K562 (cell line): ENCODE measurements around the gene SH3BP5L. TPM values are rescaled to one million over a fixed set of nuclear protein-coding genes. Genes with fewer than 3 reads are reported as not detected.

ENCODE experiments used
- HNRNPLL ChIP-seq: fragments of 200-400 bp; formaldehyde crosslinking; IDR thresholded peaks from 2 replicates; pipeline ENCODE4 v1.6.1; 2017; ENCODE audit warnings: low read length, low read depth, mild to moderate bottlenecking; ENCODE audit not compliant: poor library complexity, severe bottlenecking
- JUND ChIP-seq, 2 experiments: IDR thresholded peaks; 2 replicates in 1 of 2; 3 replicates in 1 of 2; pipeline ENCODE4 v1.6.1; 2011; ENCODE audit warnings: borderline replicate concordance in 2 of 2, low read depth in 2 of 2, low read length in 2 of 2, improper control_type of control experiment in 1 of 2, missing biosample characterization in 1 of 2, missing genetic modification characterization in 1 of 2, missing genetic modification reagents in 1 of 2
- NFXL1 ChIP-seq: fragments of 450-650 bp; formaldehyde crosslinking; IDR thresholded peaks from 2 replicates; pipeline ENCODE4 v1.4.0; 2021; ENCODE audit warnings: mild to moderate bottlenecking
- RBM34 ChIP-seq: fragments of 200-400 bp; formaldehyde crosslinking; IDR thresholded peaks from 2 replicates; pipeline ENCODE4 v1.6.1; 2018; ENCODE audit warnings: low read length, borderline replicate concordance; ENCODE audit not compliant: insufficient read depth
- ZBTB1 ChIP-seq: sonication (generic); formaldehyde crosslinking; IDR thresholded peaks from 2 replicates; pipeline ENCODE4 v1.8.1; 2023; ENCODE audit warnings: missing genetic modification reagents, low read depth, mild to moderate bottlenecking, borderline replicate concordance
- ZEB2 ChIP-seq: fragments of 450-650 bp; IDR thresholded peaks from 2 replicates; pipeline ENCODE4 v1.6.1; 2016
- ZNF224 ChIP-seq: sonication (generic); formaldehyde crosslinking; IDR thresholded peaks from 2 replicates; pipeline ENCODE4 v1.8.0; 2022; ENCODE audit warnings: mild to moderate bottlenecking, missing genetic modification reagents
- polyA plus RNA-seq, 8 experiments: library from polyadenylated mRNA; depleted of rRNA in 4 of 8; stranded (reverse) in 5 of 8; unstranded in 3 of 8; fragments of >200 nt; fragmentation: Nextera tagmentation in 2 of 8; fragmentation: Illumina TruSeq in 1 of 8; extraction: Ambion mirVana in 2 of 8; extraction: Trizol in 1 of 8; gene quantifications; 2 replicates each; pipeline versions ENCODE4 v1.2.1 to v1.2.3, GENCODE V29; 2011 to 2014; ENCODE audit warnings: inconsistent platforms in 1 of 8, missing spikeins in 1 of 8
- total RNA-seq, 7 experiments: library from RNA; depleted of rRNA in 6 of 7; stranded (reverse); fragments of >200 nt in 6 of 7; fragmentation: Illumina TruSeq in 2 of 7; extraction: Trizol in 2 of 7; gene quantifications; 2 replicates each; pipeline versions ENCODE4 v1.2.1 to v1.2.3, GENCODE V29; 2011 to 2021; ENCODE audit warnings: low replicate concordance in 1 of 7
- TF ChIP-seq, protein P1 (sequence below): fragments of 250-450 bp; sonication (Bioruptor Pico); IDR thresholded peaks from 2 replicates; pipeline ENCODE4 v1.4.0; 2020; ENCODE audit warnings: mild to moderate bottlenecking
- TF ChIP-seq, protein P2 (sequence below): fragments of 450-650 bp; IDR thresholded peaks from one replicate; pipeline ENCODE4 v1.6.1; 2018; ENCODE audit warnings: mild to moderate bottlenecking, moderate library complexity; ENCODE audit not compliant: partially characterized antibody
- TF ChIP-seq, protein P3 (sequence below): fragments of 450-650 bp; IDR thresholded peaks from 2 replicates; pipeline ENCODE4 v1.6.1; 2017; ENCODE audit warnings: antibody characterized with exemption, mild to moderate bottlenecking
- TF ChIP-seq, protein P4 (sequence below): fragments of 250-450 bp; sonication (Bioruptor Pico); IDR thresholded peaks from 2 replicates; pipeline ENCODE4 v1.5.0; 2021; ENCODE audit warnings: mild to moderate bottlenecking, moderate library complexity
- TF ChIP-seq, protein P5 (sequence below): fragments of 250-450 bp; sonication (Bioruptor Pico); IDR thresholded peaks from 2 replicates; pipeline ENCODE4 v1.4.0; 2020; ENCODE audit warnings: mild to moderate bottlenecking, moderate library complexity

Gene SH3BP5L
- total and polyA plus RNA-seq, 9 of the 15 experiments (the other 6 are each of a cell fraction or from before 2014, with no cell fraction given): 1.9 to 26.5 (median 15.8) TPM

DNA sequence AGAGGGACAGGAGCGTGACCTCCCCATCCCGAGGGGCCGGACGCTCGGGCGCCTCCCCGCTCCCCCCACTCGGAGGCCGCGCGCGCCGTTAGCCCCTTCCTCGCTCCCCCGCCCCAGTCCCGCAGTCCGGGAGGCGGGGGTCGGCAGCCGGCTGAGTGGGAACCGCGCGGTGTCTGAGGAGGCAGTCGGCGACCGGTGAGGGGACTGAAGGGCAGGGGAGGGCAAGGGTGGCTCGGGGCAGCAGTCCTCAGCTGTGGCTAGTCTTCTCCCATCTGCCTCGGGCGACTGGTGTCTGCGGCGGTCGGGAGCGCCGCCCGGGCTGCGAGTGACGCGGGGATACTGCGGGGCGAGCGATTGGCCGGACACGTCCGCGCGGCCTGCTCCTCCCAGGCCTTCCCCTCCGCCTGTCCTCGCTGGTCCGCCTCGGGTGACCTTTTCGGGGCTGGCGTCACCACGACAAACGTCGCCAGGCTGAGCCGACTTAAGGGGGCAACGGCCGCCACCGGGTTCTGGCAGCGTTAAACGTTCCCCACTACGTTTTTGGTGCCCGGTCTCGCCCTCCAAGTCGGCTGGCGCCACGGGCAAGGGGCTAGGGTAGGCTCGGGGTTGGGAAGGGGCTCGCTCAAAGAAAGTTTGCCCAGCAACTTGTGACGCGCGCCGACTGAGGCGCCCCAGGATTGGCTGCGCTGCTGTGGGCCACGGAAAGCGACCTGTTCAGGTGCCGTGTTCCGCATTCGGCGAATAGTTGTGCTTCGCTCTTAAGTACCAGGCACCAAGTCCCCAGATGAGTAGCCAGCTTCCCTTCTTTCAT, 12.8 kb upstream of the SH3BP5L start (continued):
- TF ChIP-seq, protein P1, sequence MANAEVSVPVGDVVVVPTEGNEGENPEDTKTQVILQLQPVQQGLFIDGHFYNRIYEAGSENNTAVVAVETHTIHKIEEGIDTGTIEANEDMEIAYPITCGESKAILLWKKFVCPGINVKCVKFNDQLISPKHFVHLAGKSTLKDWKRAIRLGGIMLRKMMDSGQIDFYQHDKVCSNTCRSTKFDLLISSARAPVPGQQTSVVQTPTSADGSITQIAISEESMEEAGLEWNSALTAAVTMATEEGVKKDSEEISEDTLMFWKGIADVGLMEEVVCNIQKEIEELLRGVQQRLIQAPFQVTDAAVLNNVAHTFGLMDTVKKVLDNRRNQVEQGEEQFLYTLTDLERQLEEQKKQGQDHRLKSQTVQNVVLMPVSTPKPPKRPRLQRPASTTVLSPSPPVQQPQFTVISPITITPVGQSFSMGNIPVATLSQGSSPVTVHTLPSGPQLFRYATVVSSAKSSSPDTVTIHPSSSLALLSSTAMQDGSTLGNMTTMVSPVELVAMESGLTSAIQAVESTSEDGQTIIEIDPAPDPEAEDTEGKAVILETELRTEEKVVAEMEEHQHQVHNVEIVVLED (CRISPR knock-in tag): peak; percentile 65; the same call in 1 of the 2 replicates
- no peak for TF ChIP-seq NFXL1 (CRISPR knock-in tag)
- 0 out of 2 replicates have a peak, but pooled peaks have one; percentile 35 for TF ChIP-seq ZEB2
- TF ChIP-seq, protein P2, sequence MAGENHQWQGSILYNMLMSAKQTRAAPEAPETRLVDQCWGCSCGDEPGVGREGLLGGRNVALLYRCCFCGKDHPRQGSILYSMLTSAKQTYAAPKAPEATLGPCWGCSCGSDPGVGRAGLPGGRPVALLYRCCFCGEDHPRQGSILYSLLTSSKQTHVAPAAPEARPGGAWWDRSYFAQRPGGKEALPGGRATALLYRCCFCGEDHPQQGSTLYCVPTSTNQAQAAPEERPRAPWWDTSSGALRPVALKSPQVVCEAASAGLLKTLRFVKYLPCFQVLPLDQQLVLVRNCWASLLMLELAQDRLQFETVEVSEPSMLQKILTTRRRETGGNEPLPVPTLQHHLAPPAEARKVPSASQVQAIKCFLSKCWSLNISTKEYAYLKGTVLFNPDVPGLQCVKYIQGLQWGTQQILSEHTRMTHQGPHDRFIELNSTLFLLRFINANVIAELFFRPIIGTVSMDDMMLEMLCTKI: no peak
- TF ChIP-seq ZBTB1 (CRISPR knock-in tag): peak; percentile 46; the same call in 1 of the 2 replicates
- TF ChIP-seq JUND (IDR thresholded peaks at IDR 0.05; ENCODE audit: borderline replicate concordance, low read depth, low read length): no peak; the same call in 1 of the 2 replicates
- TF ChIP-seq JUND (tag; IDR thresholded peaks at IDR 0.05; ENCODE audit: borderline replicate concordance, low read depth, low read length): peak; percentile 32; the same call in 1 of the 3 replicates
- TF ChIP-seq HNRNPLL: peak; percentile 17
- TF ChIP-seq, protein P3, sequence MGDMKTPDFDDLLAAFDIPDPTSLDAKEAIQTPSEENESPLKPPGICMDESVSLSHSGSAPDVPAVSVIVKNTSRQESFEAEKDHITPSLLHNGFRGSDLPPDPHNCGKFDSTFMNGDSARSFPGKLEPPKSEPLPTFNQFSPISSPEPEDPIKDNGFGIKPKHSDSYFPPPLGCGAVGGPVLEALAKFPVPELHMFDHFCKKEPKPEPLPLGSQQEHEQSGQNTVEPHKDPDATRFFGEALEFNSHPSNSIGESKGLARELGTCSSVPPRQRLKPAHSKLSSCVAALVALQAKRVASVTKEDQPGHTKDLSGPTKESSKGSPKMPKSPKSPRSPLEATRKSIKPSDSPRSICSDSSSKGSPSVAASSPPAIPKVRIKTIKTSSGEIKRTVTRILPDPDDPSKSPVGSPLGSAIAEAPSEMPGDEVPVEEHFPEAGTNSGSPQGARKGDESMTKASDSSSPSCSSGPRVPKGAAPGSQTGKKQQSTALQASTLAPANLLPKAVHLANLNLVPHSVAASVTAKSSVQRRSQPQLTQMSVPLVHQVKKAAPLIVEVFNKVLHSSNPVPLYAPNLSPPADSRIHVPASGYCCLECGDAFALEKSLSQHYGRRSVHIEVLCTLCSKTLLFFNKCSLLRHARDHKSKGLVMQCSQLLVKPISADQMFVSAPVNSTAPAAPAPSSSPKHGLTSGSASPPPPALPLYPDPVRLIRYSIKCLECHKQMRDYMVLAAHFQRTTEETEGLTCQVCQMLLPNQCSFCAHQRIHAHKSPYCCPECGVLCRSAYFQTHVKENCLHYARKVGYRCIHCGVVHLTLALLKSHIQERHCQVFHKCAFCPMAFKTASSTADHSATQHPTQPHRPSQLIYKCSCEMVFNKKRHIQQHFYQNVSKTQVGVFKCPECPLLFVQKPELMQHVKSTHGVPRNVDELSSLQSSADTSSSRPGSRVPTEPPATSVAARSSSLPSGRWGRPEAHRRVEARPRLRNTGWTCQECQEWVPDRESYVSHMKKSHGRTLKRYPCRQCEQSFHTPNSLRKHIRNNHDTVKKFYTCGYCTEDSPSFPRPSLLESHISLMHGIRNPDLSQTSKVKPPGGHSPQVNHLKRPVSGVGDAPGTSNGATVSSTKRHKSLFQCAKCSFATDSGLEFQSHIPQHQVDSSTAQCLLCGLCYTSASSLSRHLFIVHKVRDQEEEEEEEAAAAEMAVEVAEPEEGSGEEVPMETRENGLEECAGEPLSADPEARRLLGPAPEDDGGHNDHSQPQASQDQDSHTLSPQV: 0 out of 2 replicates have a peak, but pooled peaks have one; percentile 67
- TF ChIP-seq, protein P4, sequence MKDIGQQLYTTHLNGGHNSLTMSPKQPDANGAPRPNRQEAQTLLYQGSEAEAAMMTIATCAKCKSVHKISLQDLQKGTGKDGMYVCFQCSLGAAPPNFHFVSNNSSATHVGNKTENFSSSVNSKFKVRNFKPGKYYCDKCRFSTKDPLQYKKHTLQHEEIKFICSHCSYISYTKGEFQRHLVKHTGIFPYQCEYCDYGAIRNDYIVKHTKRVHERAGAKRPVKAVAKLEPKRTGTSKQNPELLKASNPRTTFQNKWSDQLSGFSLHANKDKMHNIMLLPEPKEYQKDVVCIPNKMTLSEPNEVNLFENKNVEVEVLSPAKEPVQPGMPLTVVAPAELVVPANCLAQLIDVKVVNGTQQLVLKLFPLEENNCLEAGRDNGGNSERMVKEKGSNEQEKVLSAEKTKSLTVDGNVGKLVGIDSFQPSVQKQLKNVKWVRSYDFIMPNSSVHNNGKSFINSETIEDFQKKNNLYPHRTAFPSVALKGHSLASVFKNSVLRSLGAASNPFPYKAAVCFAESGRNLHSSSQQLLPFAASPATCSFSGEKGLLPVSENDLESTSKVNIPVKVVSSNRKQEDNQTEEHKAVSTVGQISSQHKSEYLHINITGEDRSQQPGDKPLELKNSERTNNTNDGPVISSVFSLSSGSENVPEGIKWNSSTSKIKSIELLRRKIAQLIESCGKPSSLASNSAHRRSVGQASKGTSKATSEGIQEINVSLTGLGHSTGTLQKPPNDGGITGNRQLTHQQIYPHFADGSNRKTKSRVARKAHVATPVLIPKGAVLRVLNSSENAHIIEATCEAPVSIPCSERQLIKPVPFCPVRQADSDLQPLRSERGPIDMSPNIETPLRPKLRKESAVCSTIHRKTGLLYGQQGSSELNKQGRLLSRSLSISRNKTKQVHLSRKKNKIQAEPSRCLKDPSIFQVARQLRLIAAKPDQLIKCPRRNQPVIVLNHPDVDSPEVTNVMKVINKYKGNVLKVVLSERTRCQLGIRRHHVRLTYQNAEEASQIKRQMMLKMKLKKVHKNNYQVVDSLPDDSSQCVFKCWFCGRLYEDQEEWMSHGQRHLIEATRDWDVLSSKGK (CRISPR knock-in tag): no peak
- TF ChIP-seq, protein P5, sequence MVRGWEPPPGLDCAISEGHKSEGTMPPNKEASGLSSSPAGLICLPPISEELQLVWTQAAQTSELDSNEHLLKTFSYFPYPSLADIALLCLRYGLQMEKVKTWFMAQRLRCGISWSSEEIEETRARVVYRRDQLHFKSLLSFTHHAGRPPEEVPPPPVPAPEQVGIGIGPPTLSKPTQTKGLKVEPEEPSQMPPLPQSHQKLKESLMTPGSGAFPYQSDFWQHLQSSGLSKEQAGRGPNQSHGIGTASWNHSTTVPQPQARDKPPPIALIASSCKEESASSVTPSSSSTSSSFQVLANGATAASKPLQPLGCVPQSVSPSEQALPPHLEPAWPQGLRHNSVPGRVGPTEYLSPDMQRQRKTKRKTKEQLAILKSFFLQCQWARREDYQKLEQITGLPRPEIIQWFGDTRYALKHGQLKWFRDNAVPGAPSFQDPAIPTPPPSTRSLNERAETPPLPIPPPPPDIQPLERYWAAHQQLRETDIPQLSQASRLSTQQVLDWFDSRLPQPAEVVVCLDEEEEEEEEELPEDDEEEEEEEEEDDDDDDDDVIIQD (CRISPR knock-in tag): 0 out of 2 replicates have a peak, but pooled peaks have one; percentile 61
- 0 out of 2 replicates have a peak, but pooled peaks have one; percentile 47 for TF ChIP-seq ZNF224 (CRISPR knock-in tag)
- peak; percentile 81; the same call in 1 of the 2 replicates for TF ChIP-seq RBM34
